Uterus (tissue), 2 donors: ENCODE results near the gene SP3.

Experiments used
- POLR2A ChIP-seq, 2 donors: fragments of 450-650 bp; IDR thresholded peaks; one replicate each; pipeline ENCODE4 v1.6.1; 2016; ENCODE audit warnings: antibody characterized with exemption in 2 of 2, mild to moderate bottlenecking in 1 of 2, moderate library complexity in 1 of 2
- TF ChIP-seq, protein P1 (sequence below), 4 experiments: fragments of 200-600 bp in 2 of 4; fragments of 450-650 bp in 2 of 4; sonication (generic) in 2 of 4; IDR thresholded peaks; one replicate each; pipeline ENCODE4 v1.5.1; 2016 to 2019; ENCODE audit warnings: antibody characterized with exemption in 4 of 4, mild to moderate bottlenecking in 2 of 4, moderate library complexity in 1 of 4

GRCh38 chr2:173982918-173983317 lies 17.7 kb upstream of the SP3 start:
- TF ChIP-seq, protein P1, sequence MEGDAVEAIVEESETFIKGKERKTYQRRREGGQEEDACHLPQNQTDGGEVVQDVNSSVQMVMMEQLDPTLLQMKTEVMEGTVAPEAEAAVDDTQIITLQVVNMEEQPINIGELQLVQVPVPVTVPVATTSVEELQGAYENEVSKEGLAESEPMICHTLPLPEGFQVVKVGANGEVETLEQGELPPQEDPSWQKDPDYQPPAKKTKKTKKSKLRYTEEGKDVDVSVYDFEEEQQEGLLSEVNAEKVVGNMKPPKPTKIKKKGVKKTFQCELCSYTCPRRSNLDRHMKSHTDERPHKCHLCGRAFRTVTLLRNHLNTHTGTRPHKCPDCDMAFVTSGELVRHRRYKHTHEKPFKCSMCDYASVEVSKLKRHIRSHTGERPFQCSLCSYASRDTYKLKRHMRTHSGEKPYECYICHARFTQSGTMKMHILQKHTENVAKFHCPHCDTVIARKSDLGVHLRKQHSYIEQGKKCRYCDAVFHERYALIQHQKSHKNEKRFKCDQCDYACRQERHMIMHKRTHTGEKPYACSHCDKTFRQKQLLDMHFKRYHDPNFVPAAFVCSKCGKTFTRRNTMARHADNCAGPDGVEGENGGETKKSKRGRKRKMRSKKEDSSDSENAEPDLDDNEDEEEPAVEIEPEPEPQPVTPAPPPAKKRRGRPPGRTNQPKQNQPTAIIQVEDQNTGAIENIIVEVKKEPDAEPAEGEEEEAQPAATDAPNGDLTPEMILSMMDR (IDR thresholded peaks at IDR 0.05), result no peak
- TF ChIP-seq POLR2A (IDR thresholded peaks at IDR 0.05), result no peak
